ENCODE measurements around the gene GP9.

GP9 gene

DNA sequence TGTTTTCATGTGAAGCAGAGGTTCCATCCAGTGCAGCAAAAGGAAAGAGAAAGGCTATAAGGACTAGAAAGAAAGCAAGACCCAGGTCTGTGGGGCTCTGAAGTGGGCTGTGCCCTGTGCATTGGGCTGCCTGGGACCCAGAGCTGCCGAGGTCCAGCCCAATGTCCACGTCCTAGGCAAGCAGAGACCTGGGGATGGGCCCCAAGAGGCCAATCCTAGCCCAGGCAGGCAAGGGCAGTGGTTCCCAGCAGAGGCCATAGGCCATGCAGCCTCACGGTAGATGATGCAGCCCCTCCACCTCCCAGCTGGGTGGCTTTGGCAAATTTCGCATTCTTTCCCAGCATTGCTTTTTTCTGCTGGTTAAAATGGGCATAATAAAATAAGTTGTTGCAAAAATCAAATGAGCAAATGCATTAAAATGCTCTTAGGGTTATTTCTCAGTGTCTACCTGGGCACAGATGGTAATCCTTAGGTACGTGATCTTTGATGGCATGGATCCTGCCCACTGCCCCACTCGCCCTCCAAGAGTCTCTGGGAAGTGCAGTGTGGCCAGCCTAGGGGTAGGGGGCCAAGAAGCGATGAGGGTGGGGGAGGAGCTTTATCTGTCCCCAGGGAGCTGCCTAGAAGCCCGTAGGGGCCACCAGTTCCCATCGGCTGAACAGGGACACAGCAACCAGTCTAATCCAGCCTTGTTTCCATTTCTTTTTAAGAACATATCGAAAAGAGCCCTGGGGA is 22.3 kb upstream of the GP9 start:
- TF ChIP-seq, protein P1, sequence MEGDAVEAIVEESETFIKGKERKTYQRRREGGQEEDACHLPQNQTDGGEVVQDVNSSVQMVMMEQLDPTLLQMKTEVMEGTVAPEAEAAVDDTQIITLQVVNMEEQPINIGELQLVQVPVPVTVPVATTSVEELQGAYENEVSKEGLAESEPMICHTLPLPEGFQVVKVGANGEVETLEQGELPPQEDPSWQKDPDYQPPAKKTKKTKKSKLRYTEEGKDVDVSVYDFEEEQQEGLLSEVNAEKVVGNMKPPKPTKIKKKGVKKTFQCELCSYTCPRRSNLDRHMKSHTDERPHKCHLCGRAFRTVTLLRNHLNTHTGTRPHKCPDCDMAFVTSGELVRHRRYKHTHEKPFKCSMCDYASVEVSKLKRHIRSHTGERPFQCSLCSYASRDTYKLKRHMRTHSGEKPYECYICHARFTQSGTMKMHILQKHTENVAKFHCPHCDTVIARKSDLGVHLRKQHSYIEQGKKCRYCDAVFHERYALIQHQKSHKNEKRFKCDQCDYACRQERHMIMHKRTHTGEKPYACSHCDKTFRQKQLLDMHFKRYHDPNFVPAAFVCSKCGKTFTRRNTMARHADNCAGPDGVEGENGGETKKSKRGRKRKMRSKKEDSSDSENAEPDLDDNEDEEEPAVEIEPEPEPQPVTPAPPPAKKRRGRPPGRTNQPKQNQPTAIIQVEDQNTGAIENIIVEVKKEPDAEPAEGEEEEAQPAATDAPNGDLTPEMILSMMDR (IDR thresholded peaks at IDR 0.05; ENCODE audit: extremely low read depth, insufficient read depth, missing control alignments) = no peak
- DNase-seq (ENCODE audit: low spot score) = no peak
- in situ Hi-C loops (cut with MboI; ENCODE audit: low pct_unique_long_range_greater_than_20kb, low sequenced_read_pairs, unreplicated experiment) = no loop called here

DNA sequence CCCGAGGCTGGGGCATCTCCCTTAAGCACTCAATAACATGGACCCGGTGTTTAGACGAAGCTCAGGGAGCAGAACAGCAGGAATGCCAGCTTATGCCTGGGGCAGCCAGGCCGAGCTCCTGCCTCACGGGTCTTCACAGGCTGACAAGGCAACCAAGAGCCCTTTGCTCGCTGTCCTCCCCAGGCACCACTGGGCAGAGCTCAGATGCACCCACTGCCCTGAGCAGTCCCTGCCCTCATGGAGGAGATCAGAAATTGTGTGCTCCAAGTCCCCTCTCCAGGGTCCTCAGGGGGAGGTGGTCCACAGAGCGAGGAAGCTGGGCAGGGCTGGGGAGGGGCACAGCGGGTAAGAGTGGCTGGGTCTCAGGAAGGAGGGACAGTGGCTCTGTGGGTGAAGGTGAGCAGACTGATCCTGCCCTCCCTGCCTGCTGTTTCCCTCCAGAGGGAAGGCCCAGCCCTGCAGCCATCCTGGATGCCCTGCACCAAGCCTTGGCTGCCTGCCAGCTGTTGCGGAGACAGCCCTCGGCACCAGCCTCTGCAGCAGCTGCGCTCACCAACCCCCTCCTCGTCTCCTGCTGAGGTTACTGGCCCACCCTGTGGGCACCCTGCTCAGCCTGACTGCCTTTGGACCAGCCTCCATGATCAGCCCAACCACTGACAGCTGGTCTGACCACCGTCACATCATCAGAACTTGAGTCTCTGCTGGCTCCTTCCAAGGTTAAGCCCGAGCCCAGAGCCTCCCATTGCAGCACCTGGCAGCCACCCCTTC is 21.1 kb upstream of the GP9 start:
- in situ Hi-C loops (cut with MboI; ENCODE audit: low pct_unique_long_range_greater_than_20kb, low sequenced_read_pairs, unreplicated experiment) = no loop called here
- TF ChIP-seq, protein P1 (IDR thresholded peaks at IDR 0.05; ENCODE audit: extremely low read depth, insufficient read depth, missing control alignments) = no peak
- DNase-seq (ENCODE audit: low spot score) = no peak

DNA sequence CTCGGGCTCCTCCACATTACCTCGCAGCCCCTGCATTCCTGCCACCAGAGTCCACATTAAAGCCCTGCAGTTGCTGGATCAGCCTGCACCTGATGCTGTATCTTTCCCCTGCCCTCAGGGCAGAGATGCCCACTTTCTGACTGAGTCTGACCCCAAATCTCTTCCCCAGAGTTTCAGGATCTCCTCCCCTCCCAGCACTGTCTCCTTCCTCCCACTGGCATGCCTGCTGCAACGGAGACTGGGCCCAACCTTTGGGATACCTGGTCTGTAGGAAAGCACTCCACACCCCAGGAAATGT is 20.6 kb upstream of the GP9 start:
- in situ Hi-C loops (cut with MboI; ENCODE audit: low pct_unique_long_range_greater_than_20kb, low sequenced_read_pairs, unreplicated experiment) = no loop called here
- DNase-seq (ENCODE audit: low spot score) = no peak
- TF ChIP-seq, protein P1 (IDR thresholded peaks at IDR 0.05; ENCODE audit: extremely low read depth, insufficient read depth, missing control alignments) = no peak

DNA sequence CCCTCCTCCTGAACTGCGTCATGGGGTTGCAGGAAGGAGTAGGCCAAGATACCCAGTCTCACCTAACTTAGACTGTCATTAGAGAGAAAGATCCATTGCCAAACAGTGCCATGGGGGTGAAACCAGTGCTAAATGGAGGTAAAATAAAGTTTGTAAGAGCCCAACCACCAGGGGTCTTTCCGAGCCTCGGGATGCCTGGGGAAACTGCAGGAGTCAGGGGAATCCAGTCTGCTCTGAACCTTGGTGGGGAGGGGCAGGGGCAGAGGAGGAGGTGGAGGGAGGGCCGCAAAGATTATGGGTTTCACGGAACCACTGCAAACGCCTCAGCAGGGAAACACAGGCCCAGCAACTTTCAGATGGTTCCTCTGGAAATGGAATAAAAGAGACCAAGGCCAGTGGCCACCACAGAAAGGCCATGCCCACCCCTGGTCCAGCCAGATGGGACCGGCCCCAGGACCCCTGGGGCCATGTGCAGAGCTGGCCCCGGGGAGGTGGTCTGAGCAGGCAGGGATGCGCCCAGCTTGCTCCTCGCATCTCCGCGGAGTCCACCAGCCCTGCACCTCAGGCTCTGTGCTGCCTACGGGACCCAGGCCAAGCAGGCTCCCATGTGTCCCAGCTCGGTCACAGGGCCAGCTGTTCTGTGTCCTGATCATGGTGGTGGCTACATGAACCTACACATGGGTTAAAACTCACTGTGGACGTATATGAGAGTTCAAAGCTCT is 19.8 kb upstream of the GP9 start:
- TF ChIP-seq, protein P1 (IDR thresholded peaks at IDR 0.05; ENCODE audit: extremely low read depth, insufficient read depth, missing control alignments) = no peak

DNA sequence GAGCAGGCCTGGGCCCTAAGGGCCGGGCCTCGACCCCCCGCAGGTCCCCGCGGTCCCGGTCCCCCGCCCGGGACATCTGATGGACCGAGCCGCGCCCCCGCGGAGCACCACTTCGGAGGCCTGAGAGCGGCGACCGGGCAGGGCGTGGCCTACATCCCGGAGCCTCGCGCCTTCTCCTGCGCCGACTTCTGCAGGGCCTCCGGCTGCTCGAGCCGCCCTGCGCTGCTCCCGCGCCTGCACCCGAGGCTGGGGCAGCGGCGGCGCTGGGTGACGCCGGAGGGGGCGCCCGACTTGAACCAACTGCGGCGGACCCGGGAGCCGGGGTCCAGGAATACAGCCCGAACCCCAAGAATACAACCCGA is 14.9 kb upstream of the GP9 start:
- in situ Hi-C loops (cut with MboI; ENCODE audit: low pct_unique_long_range_greater_than_20kb, low sequenced_read_pairs, unreplicated experiment) = no loop called here
- DNase-seq (ENCODE audit: low spot score) = no peak
- TF ChIP-seq, protein P1 (IDR thresholded peaks at IDR 0.05; ENCODE audit: extremely low read depth, insufficient read depth, missing control alignments) = no peak

More for the DNA sequence above, 19.8 kb upstream of the GP9 start:
- DNase-seq (ENCODE audit: low spot score) = no peak
- in situ Hi-C loops (cut with MboI; ENCODE audit: low pct_unique_long_range_greater_than_20kb, low sequenced_read_pairs, unreplicated experiment) = no loop called here

DNA sequence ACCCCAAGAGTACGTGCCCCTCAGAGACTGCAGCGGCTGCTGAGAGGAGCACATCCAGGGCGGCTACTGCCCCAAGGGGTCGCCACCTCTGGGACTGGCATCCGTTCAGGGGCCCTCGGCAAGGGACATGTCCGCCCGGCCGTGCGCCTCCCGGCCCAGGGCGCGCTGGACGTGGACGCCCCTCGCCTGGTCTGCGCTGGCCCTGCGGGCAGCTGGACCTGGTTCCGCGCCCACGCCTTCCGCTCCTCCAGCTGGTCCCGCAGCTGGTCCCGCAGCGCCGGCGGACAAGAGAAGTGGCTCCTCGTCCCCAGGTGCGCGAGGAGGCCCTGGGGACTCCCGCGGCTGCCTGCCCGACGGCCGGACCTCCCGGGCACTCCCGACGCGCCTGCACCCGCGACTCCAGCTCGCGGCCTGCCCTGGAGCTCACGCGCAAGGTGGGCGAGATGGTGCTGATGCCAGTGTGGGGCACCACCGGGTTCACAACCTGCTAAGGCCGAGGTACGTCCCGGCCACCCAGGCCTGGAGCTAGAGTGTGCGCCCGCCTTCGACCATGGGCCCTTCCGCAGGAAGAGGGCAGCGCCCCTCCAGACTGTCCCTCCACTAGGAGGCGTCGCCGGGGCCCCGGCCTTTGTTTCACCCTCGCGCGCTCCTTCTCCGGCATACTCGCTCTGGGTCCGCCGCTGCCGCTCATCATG is 14.4 kb upstream of the GP9 start:
- in situ Hi-C loops (cut with MboI; ENCODE audit: low pct_unique_long_range_greater_than_20kb, low sequenced_read_pairs, unreplicated experiment) = no loop called here
- TF ChIP-seq, protein P1 (IDR thresholded peaks at IDR 0.05; ENCODE audit: extremely low read depth, insufficient read depth, missing control alignments) = no peak
- DNase-seq (ENCODE audit: low spot score) = no peak
